ENCODE data around the gene TRNAU1AP. TPM values are rescaled to one million over a fixed set of nuclear protein-coding genes. Genes with fewer than 3 reads are reported as not detected.
"Not testable (repeated sequence)": the region's sequence is repeated elsewhere in the genome, so short reads cannot be mapped to it uniquely, and the experiment has no call there.

The TRNAU1AP gene
- total RNA-seq, 1 donor from 2014 or later: 11.9 TPM

GRCh38 chr1:28530456-28530855, 22.4 kb upstream of the TRNAU1AP start:
- no peak for TF ChIP-seq CTCF (IDR thresholded peaks at IDR 0.05; ENCODE audit: insufficient read depth, low read length, poor library complexity, severe bottlenecking)
- no peaks in the 10 kb centered on the region for H3K27me3 ChIP-seq (ENCODE audit: control insufficient read depth, insufficient read depth, low read length)
- no peak for DNase-seq (ENCODE audit: low read depth)
- peaks cover 7% of the 10 kb centered on the region for H3K36me3 ChIP-seq (ENCODE audit: control insufficient read depth, insufficient read depth, low read length)
- no peak overlapping the region for H3K4me3 ChIP-seq (ENCODE audit: low read depth, low read length)

- no peak for TF ChIP-seq CTCF (IDR thresholded peaks at IDR 0.05; ENCODE audit: insufficient read depth, low read length, poor library complexity, severe bottlenecking)
- H3K4me3 ChIP-seq (ENCODE audit: low read depth, low read length): no peak overlapping the region
- H3K27me3 ChIP-seq (ENCODE audit: control insufficient read depth, insufficient read depth, low read length): no peaks in the 10 kb centered on the region
- DNase-seq (ENCODE audit: low read depth): no peak
- H3K36me3 ChIP-seq (ENCODE audit: control insufficient read depth, insufficient read depth, low read length): peaks cover 8% of the 10 kb centered on the region
Measured at GRCh38 chr1:28534671-28535070, 18.2 kb upstream of the TRNAU1AP start.

DNA sequence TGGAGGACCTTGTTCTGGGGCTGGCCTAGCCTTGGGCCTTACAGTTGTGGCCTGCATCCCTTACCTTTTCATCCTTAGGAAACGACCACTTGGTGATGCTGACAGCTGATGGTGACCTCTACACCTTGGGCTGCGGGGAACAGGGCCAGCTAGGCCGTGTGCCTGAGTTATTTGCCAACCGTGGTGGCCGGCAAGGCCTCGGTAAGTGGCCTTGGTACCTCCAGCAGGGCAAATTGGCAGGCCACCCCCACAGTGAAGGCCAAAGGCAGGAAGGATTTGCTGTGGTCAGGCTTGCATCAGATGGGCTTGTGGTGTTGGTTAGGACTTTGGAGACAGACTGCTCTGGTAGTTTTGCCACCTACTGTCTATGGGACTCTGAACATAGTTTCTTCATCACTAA, 17.7 kb upstream of the TRNAU1AP start:
- no peak for TF ChIP-seq CTCF (IDR thresholded peaks at IDR 0.05; ENCODE audit: insufficient read depth, low read length, poor library complexity, severe bottlenecking)
- Histone ChIP-seq H3K27me3 (ENCODE audit: control insufficient read depth, insufficient read depth, low read length) (no peaks in the 10 kb centered on the region), H3K36me3 (ENCODE audit: control insufficient read depth, insufficient read depth, low read length) (peaks cover 7% of the 10 kb centered on the region), H3K4me3 (ENCODE audit: low read depth, low read length) (no peak overlapping the region)
- no peak for DNase-seq (ENCODE audit: low read depth)

GRCh38 chr1:28537457-28538199, 15.3 kb upstream of the TRNAU1AP start:
- H3K36me3 ChIP-seq (ENCODE audit: control insufficient read depth, insufficient read depth, low read length): peaks cover 1% of the 10 kb centered on the region
- no peaks in the 10 kb centered on the region for H3K27me3 ChIP-seq (ENCODE audit: control insufficient read depth, insufficient read depth, low read length)
- no peak for TF ChIP-seq CTCF (IDR thresholded peaks at IDR 0.05; ENCODE audit: insufficient read depth, low read length, poor library complexity, severe bottlenecking)
- H3K4me3 ChIP-seq (ENCODE audit: low read depth, low read length): no peak overlapping the region
- DNase-seq (ENCODE audit: low read depth): no peak

DNA sequence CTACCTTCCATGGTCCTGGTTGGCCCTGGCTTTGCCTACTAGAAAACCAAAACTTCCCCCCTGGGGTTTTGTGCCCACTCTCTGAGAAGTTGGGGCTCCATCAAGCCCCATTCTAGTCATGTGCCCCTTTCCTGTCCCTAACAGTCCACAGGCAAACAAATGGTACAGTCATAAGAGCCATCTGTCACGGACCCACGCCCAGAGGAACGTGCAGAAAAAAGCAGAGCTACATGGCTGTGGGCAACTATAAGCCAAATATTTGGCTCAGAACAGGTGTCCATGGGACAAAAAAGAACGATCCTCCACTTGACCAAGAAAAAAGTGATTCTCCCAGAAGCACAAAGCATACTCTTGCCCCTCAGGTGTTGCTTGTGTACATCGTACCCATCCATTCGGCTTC, 14.6 kb upstream of the TRNAU1AP start:
- Histone ChIP-seq H3K4me3 (ENCODE audit: low read depth, low read length) (no peak overlapping the region), H3K36me3 (ENCODE audit: control insufficient read depth, insufficient read depth, low read length) (peaks cover 1% of the 10 kb centered on the region), H3K27me3 (ENCODE audit: control insufficient read depth, insufficient read depth, low read length) (no peaks in the 10 kb centered on the region)
- no peak for TF ChIP-seq CTCF (IDR thresholded peaks at IDR 0.05; ENCODE audit: insufficient read depth, low read length, poor library complexity, severe bottlenecking)
- no peak for DNase-seq (ENCODE audit: low read depth)

GRCh38 chr1:28540651-28541050, 12.2 kb upstream of the TRNAU1AP start:
- peaks cover 1% of the 10 kb centered on the region for H3K36me3 ChIP-seq (ENCODE audit: control insufficient read depth, insufficient read depth, low read length)
- H3K27me3 ChIP-seq (ENCODE audit: control insufficient read depth, insufficient read depth, low read length): no peaks in the 10 kb centered on the region
- no peak overlapping the region for H3K4me3 ChIP-seq (ENCODE audit: low read depth, low read length)
- DNase-seq (ENCODE audit: low read depth): no peak
- peak; percentile 11 for TF ChIP-seq CTCF (IDR thresholded peaks at IDR 0.05; ENCODE audit: insufficient read depth, low read length, poor library complexity, severe bottlenecking)

DNA sequence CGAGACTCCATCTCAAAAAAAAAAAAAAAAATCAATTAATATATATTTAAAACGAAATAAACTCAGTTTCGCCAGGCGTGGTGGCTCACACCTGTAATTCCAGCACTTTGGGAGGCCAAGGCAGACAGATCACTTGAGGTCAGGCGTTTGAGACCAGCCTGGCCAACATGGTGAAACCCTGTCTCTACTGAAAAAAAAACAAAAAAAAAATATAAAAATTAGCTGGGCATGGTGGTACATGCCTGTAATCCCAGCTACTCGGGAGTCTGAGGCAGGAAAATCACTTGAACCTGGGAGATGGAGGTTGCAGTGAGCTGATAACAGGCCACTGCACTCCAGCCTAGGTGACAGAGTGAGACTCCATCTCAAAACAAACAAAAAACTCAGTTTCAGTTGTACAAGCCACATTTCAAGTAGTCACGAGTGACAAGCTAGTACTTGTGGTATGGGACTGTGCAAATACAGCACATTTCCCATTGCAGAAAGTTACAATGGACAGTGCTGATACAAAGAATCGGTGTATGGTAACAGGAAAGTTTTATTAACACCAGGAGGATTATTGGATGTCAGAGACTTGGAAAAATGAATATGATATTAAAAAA, 11.4 kb upstream of the TRNAU1AP start:
- not testable (repeated sequence) for H3K36me3 ChIP-seq (ENCODE audit: control insufficient read depth, insufficient read depth, low read length); H3K4me3 ChIP-seq (ENCODE audit: low read depth, low read length); DNase-seq (ENCODE audit: low read depth); H3K27me3 ChIP-seq (ENCODE audit: control insufficient read depth, insufficient read depth, low read length)
